HG03280 (cell line): Measurements from ENCODE around the gene RPL6.

Source experiments
- ATAC-seq: cut with Tn5 transposase; IDR thresholded peaks from one replicate; pipeline ENCODE4 v1.9.1; 2021; ENCODE audit warnings: mild to moderate bottlenecking, moderate library complexity; ENCODE audit not compliant: unreplicated experiment

RPL6 gene

GRCh38 chr12:112381406-112381882, 28.0 kb downstream of the RPL6 start:
- ATAC-seq = peak; percentile 45

- no peak for ATAC-seq
Measured at GRCh38 chr12:112380663-112381405, 28.6 kb downstream of the RPL6 start.

GRCh38 chr12:112375105-112375504, 34.3 kb downstream of the RPL6 start:
- no peak for ATAC-seq

GRCh38 chr12:112374166-112374740, 35.2 kb downstream of the RPL6 start:
- ATAC-seq = no peak

GRCh38 chr12:112370868-112371510, 38.4 kb downstream of the RPL6 start:
- no peak for ATAC-seq

GRCh38 chr12:112370199-112370598, 39.2 kb downstream of the RPL6 start:
- ATAC-seq = no peak

- ATAC-seq = no peak
Measured at GRCh38 chr12:112368856-112369255, 40.5 kb downstream of the RPL6 start.

- ATAC-seq = no peak
Measured at GRCh38 chr12:112367965-112368364, 41.4 kb downstream of the RPL6 start.

- ATAC-seq = no peak
Measured at GRCh38 chr12:112362310-112362709, 47.1 kb downstream of the RPL6 start.

GRCh38 chr12:112361271-112361670, 48.1 kb downstream of the RPL6 start:
- ATAC-seq = no peak

- ATAC-seq = no peak
Measured at GRCh38 chr12:112359290-112359689, 50.1 kb downstream of the RPL6 start.

GRCh38 chr12:112357214-112357613, 52.2 kb downstream of the RPL6 start:
- ATAC-seq = no peak
